GM10266 (cell line): ENCODE results near the gene CD226.
A peak's percentile ranks its signal among the peaks of the same experiment; 100 is the strongest.

ENCODE experiments used
- DNase-seq: peaks from one replicate; pipeline ENCODE4 v3.0.0; 2012; ENCODE audit errors: extremely low spot score
- TF ChIP-seq, protein P1 (sequence below): IDR thresholded peaks from 2 replicates; pipeline ENCODE4 v1.5.1; 2012; ENCODE audit warnings: mild to moderate bottlenecking, low read depth; ENCODE audit not compliant: control insufficient read depth, insufficient read depth; ENCODE audit errors: missing control alignments

Gene CD226

DNA sequence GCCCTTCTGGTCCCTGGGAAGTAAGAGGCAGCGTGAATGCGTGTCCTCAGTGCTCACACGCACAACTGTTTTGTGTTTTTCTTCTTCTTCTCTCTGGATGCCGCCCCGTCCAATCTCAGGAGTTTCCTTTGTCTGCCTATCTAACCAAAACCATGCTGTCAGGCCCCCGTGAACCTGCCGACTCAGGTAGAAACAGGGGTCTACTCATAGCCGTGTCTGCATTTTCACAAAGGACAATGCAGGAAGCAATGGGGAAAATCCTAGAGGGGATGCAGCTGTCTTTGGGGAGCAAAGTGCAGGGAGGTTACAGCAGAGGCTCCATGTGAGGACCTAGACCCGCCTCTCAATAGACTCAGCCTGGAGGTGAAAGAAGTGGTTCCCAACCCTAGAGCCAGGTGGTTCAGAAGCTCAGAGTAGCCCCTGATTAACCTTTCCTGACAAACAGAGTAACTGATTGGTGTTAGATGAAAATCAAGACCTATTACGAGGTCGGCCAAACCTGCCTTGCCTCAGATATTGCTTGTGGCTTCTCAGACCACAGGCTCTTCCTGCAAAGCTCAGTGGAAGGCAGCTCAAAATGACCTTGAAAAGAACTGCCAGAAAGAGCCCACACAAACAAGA is 49.3 kb downstream of the CD226 start:
- TF ChIP-seq, protein P1, sequence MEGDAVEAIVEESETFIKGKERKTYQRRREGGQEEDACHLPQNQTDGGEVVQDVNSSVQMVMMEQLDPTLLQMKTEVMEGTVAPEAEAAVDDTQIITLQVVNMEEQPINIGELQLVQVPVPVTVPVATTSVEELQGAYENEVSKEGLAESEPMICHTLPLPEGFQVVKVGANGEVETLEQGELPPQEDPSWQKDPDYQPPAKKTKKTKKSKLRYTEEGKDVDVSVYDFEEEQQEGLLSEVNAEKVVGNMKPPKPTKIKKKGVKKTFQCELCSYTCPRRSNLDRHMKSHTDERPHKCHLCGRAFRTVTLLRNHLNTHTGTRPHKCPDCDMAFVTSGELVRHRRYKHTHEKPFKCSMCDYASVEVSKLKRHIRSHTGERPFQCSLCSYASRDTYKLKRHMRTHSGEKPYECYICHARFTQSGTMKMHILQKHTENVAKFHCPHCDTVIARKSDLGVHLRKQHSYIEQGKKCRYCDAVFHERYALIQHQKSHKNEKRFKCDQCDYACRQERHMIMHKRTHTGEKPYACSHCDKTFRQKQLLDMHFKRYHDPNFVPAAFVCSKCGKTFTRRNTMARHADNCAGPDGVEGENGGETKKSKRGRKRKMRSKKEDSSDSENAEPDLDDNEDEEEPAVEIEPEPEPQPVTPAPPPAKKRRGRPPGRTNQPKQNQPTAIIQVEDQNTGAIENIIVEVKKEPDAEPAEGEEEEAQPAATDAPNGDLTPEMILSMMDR, result no peak
- DNase-seq, result peak; percentile 35

DNA sequence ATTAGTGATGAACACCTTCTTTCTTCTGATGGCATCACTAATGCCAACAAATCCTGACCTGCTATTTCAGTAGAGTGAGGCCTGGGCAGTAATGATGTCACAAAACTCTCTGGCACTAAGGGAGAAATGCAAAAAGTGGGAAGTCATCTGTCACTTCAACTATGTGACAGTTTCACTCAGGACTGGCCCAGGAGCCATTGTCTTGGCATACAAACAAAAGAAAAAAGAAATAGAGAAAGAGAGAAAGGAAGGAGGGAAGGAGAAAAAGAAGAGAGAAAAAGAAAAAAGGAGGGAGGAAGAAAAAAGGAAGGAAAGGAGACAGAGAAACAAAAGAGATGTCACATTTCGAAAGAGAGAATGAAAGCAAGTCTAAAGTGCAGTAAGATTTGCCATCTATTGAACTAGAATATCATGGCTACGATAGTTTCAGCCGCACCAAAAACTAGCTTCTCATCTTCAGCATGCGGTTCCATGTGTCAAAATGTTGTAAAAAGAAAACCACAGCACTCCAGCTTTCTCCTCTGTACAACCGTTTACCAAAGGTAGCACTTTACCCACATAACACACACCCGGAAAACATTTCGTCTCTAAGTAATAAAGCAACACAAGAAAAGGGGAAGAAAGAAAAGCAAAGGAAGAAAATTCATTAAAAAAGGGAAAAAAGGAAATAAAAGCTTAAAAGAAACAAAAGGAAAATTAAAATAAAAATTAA is 50.1 kb downstream of the CD226 start:
- TF ChIP-seq, protein P1, result no peak
- peak; percentile 49 for DNase-seq

DNA sequence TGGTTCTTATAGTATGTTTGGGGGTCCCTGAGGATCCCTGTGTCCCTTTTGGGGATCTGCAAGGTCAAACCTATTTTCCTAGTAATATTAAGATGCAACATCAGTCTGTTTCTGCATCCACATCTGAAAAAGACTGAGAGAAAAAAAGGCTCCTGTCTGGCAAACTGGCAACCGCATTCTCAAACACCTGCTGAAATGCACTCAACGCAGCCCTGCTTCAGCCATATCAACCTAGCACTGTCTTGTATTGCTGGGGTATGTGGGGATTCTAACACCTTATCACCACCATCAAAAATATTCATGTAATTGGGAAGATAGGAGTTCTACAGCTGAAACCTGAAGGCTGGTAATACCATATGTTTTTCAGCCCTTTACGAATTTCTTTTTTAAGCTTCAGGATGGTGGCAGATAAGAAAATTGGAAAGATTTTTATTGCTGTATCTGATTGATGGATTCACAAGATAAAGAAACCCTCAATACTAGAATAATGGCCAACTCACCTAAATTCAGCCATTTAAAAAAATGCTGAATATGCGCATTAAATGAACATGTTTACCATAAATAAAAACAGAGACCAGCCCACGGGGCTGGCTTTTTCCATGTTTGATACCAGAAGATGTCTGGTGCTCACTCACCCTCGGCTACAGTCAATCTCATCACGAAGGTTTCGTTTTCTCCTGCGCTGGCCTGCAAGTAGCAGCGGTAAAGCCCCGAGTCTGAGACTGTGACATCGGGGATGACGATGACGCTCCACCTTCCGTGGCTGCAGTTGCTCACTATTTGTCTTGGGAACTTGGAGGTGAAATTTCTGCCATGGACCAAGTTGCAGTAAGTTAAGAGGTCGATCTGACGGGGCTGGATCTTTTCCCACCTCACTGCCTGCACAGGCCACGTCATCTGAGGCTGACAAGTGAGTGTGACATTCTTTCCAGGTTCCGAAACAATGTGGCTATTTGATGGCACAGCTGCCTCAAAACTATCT is 52.3 kb downstream of the CD226 start:
- TF ChIP-seq, protein P1, result no peak
- DNase-seq, result no peak

DNA sequence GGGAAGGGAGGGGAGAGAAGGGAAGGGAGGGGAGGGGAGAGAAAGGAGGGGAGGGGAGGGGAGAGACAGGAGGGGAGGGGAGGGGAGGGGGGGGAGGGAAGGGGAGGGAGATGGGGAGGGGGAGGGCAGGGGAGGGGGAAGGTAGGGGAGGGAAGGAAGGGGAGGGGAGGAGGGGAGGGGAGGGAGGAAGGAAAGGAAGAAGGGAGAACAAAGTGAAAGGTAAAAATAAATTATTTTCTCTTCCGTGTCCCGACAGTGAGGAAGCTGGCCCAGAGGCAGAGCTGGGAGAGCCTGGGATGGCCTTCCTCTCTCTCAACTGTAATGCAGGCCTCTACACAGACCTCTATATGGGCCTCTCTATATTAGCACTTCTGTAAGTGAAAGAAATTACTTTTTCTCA is 53.2 kb downstream of the CD226 start:
- no peak for DNase-seq
- TF ChIP-seq, protein P1, result no peak

DNA sequence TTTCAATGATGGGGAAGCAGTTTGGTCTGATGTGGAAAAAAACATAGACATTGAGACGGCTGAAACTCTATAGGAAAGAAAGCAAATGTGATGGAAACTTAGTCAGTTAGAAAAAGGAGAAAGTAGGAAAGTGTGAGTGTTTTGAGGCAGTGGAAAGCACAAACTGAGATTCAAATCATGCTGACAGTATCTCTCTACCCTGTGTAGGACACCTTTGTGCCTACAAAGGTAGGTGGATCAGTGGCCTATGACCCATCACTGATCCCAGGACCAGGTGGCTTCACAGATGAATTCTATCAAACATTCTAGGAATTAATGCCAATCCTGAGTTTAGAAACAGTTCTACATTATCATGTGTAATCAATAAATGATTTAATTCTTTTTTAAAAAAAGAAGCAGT is 57.1 kb downstream of the CD226 start:
- TF ChIP-seq, protein P1, result no peak
- no peak for DNase-seq

DNA sequence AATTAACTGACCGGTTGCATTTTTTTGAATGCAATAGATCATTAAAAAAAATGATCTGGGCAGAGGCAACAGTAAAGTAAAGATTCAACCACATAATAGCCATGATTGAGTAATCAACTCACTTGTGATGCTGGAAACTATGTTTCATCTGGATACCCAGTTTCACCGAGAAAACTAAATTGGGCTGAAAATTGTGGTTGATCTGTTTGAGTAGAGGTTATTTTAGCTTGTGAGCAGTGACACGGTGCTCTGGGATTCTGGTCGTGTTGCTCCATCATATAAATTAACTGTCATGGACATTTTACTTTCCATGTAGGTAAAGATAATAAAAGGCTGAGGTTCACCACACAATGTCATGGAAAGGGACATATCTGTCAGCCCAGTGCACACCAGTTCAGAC is 58.7 kb downstream of the CD226 start:
- DNase-seq, result peak; percentile 15
- TF ChIP-seq, protein P1, result no peak
